K562 (cell line): ENCODE measurements around the gene PLAC9. TPM values are rescaled to one million over a fixed set of nuclear protein-coding genes. Genes with fewer than 3 reads are reported as not detected.

ENCODE experiments used
- C11orf30 ChIP-seq: fragments of 450-650 bp; IDR thresholded peaks from 2 replicates; pipeline ENCODE4 v1.6.1; 2016; ENCODE audit warnings: low read depth, mild to moderate bottlenecking
- CEBPB ChIP-seq: fragments of 450-650 bp; IDR thresholded peaks from 2 replicates; pipeline ENCODE4 v1.6.1; 2016; ENCODE audit warnings: missing genetic modification characterization, missing compliant biosample characterization
- JUN ChIP-seq, 2 experiments: sonication (generic) in 1 of 2; formaldehyde crosslinking in 1 of 2; IDR thresholded peaks; 2 replicates each; pipeline versions ENCODE4 v1.6.1 to v1.8.0; 2012 to 2022; ENCODE audit warnings: borderline replicate concordance in 2 of 2, mild to moderate bottlenecking in 2 of 2, improper control_type of control experiment in 1 of 2, low read depth in 1 of 2, low read length in 1 of 2, missing genetic modification reagents in 1 of 2
- MECOM ChIP-seq: fragments of 250-450 bp; sonication (Bioruptor Pico); IDR thresholded peaks from 2 replicates; pipeline ENCODE4 v1.8.0; 2022; ENCODE audit warnings: inconsistent platforms
- SAP30 ChIP-seq: fragments of 200-600 bp; sonication (generic); IDR thresholded peaks from 2 replicates; pipeline ENCODE4 v1.6.1; 2012; ENCODE audit warnings: borderline replicate concordance, low read depth, mild to moderate bottlenecking, moderate library complexity, low read length, control low read depth, inconsistent platforms; ENCODE audit not compliant: insufficient read depth, poor library complexity, severe bottlenecking
- TEAD1 ChIP-seq, 2 experiments: fragments of 450-650 bp in 1 of 2; sonication (generic) in 1 of 2; formaldehyde crosslinking; IDR thresholded peaks; 2 replicates each; pipeline versions ENCODE4 v1.4.0 to v1.8.0; 2020 to 2022; ENCODE audit warnings: mild to moderate bottlenecking in 2 of 2, missing genetic modification reagents in 1 of 2
- THRAP3 ChIP-seq: fragments of 450-650 bp; IDR thresholded peaks from 2 replicates; pipeline ENCODE4 v1.6.1; 2016; ENCODE audit warnings: mild to moderate bottlenecking, inconsistent platforms, borderline replicate concordance
- ZBTB17 ChIP-seq: fragments of 450-650 bp; formaldehyde crosslinking; IDR thresholded peaks from 2 replicates; pipeline ENCODE4 v1.4.0; 2020; ENCODE audit warnings: mild to moderate bottlenecking
- ZNF197 ChIP-seq: fragments of 200-800 bp; sonication (Bioruptor generic); IDR thresholded peaks from 2 replicates; pipeline ENCODE4 v1.6.1; 2016; ENCODE audit warnings: low read depth, missing genetic modification characterization, missing compliant biosample characterization
- ZNF253 ChIP-seq: fragments of 250-450 bp; sonication (Bioruptor Pico); conservative IDR thresholded peaks from 2 replicates; pipeline ENCODE4 v1.6.1; 2021; ENCODE audit warnings: mild to moderate bottlenecking
- polyA plus RNA-seq, 8 experiments: library from polyadenylated mRNA; depleted of rRNA in 4 of 8; stranded (reverse) in 5 of 8; unstranded in 3 of 8; fragments of >200 nt; fragmentation: Nextera tagmentation in 2 of 8; fragmentation: Illumina TruSeq in 1 of 8; extraction: Ambion mirVana in 2 of 8; extraction: Trizol in 1 of 8; gene quantifications; 2 replicates each; pipeline versions ENCODE4 v1.2.1 to v1.2.3, GENCODE V29; 2011 to 2014; ENCODE audit warnings: inconsistent platforms in 1 of 8, missing spikeins in 1 of 8
- total RNA-seq, 7 experiments: library from RNA; depleted of rRNA in 6 of 7; stranded (reverse); fragments of >200 nt in 6 of 7; fragmentation: Illumina TruSeq in 2 of 7; extraction: Trizol in 2 of 7; gene quantifications; 2 replicates each; pipeline versions ENCODE4 v1.2.1 to v1.2.3, GENCODE V29; 2011 to 2021; ENCODE audit warnings: low replicate concordance in 1 of 7
- TF ChIP-seq, protein P1 (sequence below): fragments of 250-450 bp; sonication (Bioruptor Pico); IDR thresholded peaks from 2 replicates; pipeline ENCODE4 v1.4.0; 2020; ENCODE audit warnings: mild to moderate bottlenecking
- TF ChIP-seq, protein P2 (sequence below): sonication (generic); formaldehyde crosslinking; IDR thresholded peaks from 2 replicates; pipeline ENCODE4 v1.8.1; 2023; ENCODE audit warnings: mild to moderate bottlenecking, missing genetic modification reagents
- TF ChIP-seq, protein P3 (sequence below), 3 experiments: fragments of 200-800 bp in 1 of 3; sonication (Bioruptor generic) in 1 of 3; sonication (generic) in 1 of 3; formaldehyde crosslinking in 1 of 3; IDR thresholded peaks; 2 replicates each; pipeline versions ENCODE4 v1.6.1 to v1.8.0; 2016 to 2022; ENCODE audit warnings: mild to moderate bottlenecking in 2 of 3, missing compliant biosample characterization in 2 of 3, missing genetic modification characterization in 2 of 3, missing genetic modification reagents in 1 of 3
- TF ChIP-seq, protein P4 (sequence below), 2 experiments: fragments of 150-350 bp in 1 of 2; IDR thresholded peaks; 2 replicates each; pipeline ENCODE4 v1.6.1; 2012 to 2016; ENCODE audit warnings: low read depth in 2 of 2, low read length in 2 of 2, mild to moderate bottlenecking in 1 of 2, moderate library complexity in 1 of 2
- TF ChIP-seq, protein P5 (sequence below): fragments of 250-450 bp; sonication (Bioruptor Pico); IDR thresholded peaks from 2 replicates; pipeline ENCODE4 v1.8.0; 2021; ENCODE audit warnings: moderate library complexity, mild to moderate bottlenecking, inconsistent platforms

Gene PLAC9
- total and polyA plus RNA-seq, 9 of the 15 experiments (the other 6 are each of a cell fraction or from before 2014, with no cell fraction given), result not detected

DNA sequence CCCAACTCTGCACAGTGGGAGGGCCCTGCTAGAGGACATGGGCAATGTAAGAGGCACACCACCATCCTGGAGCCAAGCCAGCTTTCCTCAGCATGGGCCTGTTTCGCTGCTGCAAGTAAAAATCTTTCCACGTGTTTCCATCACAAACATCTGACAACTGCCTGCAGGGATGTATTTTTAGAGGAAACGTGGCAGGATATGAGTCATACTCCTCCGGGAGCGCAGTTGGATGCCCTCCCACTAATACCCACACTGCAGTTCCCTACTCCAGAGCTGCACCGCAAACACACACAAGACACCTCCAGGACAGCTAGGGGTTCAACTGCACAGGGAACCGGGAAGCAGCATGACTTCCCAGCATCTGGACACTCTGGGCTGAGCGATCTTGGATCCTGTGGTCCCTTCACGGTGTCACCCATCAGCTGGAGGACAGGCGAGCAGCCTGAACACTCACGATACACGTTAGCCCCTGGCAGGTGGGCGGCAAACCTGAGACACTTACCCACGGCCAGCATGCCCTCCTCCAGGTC, 26.1 kb downstream of the PLAC9 start (continued):
- TF ChIP-seq, protein P1, sequence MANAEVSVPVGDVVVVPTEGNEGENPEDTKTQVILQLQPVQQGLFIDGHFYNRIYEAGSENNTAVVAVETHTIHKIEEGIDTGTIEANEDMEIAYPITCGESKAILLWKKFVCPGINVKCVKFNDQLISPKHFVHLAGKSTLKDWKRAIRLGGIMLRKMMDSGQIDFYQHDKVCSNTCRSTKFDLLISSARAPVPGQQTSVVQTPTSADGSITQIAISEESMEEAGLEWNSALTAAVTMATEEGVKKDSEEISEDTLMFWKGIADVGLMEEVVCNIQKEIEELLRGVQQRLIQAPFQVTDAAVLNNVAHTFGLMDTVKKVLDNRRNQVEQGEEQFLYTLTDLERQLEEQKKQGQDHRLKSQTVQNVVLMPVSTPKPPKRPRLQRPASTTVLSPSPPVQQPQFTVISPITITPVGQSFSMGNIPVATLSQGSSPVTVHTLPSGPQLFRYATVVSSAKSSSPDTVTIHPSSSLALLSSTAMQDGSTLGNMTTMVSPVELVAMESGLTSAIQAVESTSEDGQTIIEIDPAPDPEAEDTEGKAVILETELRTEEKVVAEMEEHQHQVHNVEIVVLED (CRISPR knock-in tag), result no peak
- TF ChIP-seq, protein P2, sequence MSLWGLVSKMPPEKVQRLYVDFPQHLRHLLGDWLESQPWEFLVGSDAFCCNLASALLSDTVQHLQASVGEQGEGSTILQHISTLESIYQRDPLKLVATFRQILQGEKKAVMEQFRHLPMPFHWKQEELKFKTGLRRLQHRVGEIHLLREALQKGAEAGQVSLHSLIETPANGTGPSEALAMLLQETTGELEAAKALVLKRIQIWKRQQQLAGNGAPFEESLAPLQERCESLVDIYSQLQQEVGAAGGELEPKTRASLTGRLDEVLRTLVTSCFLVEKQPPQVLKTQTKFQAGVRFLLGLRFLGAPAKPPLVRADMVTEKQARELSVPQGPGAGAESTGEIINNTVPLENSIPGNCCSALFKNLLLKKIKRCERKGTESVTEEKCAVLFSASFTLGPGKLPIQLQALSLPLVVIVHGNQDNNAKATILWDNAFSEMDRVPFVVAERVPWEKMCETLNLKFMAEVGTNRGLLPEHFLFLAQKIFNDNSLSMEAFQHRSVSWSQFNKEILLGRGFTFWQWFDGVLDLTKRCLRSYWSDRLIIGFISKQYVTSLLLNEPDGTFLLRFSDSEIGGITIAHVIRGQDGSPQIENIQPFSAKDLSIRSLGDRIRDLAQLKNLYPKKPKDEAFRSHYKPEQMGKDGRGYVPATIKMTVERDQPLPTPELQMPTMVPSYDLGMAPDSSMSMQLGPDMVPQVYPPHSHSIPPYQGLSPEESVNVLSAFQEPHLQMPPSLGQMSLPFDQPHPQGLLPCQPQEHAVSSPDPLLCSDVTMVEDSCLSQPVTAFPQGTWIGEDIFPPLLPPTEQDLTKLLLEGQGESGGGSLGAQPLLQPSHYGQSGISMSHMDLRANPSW (CRISPR knock-in tag), result no peak
- TF ChIP-seq TEAD1 (CRISPR knock-in tag; IDR thresholded peaks at IDR 0.05), result no peak
- TF ChIP-seq ZNF253, result no peak
- peak; percentile 83 for TF ChIP-seq SAP30
- TF ChIP-seq MECOM (CRISPR knock-in tag), result no peak
- no peak for TF ChIP-seq CEBPB
- TF ChIP-seq THRAP3, result no peak
- TF ChIP-seq, protein P3, sequence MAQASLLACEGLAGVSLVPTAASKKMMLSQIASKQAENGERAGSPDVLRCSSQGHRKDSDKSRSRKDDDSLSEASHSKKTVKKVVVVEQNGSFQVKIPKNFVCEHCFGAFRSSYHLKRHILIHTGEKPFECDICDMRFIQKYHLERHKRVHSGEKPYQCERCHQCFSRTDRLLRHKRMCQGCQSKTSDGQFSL (CRISPR knock-in tag; IDR thresholded peaks at IDR 0.05), result no peak
- TF ChIP-seq, protein P3 (tag; IDR thresholded peaks at IDR 0.05), result no peak
- TF ChIP-seq, protein P4, sequence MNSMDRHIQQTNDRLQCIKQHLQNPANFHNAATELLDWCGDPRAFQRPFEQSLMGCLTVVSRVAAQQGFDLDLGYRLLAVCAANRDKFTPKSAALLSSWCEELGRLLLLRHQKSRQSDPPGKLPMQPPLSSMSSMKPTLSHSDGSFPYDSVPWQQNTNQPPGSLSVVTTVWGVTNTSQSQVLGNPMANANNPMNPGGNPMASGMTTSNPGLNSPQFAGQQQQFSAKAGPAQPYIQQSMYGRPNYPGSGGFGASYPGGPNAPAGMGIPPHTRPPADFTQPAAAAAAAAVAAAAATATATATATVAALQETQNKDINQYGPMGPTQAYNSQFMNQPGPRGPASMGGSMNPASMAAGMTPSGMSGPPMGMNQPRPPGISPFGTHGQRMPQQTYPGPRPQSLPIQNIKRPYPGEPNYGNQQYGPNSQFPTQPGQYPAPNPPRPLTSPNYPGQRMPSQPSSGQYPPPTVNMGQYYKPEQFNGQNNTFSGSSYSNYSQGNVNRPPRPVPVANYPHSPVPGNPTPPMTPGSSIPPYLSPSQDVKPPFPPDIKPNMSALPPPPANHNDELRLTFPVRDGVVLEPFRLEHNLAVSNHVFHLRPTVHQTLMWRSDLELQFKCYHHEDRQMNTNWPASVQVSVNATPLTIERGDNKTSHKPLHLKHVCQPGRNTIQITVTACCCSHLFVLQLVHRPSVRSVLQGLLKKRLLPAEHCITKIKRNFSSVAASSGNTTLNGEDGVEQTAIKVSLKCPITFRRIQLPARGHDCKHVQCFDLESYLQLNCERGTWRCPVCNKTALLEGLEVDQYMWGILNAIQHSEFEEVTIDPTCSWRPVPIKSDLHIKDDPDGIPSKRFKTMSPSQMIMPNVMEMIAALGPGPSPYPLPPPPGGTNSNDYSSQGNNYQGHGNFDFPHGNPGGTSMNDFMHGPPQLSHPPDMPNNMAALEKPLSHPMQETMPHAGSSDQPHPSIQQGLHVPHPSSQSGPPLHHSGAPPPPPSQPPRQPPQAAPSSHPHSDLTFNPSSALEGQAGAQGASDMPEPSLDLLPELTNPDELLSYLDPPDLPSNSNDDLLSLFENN (IDR thresholded peaks at IDR 0.05; ENCODE audit: low read depth in 2 of 2, low read length in 2 of 2), result no peak
- TF ChIP-seq, protein P5, sequence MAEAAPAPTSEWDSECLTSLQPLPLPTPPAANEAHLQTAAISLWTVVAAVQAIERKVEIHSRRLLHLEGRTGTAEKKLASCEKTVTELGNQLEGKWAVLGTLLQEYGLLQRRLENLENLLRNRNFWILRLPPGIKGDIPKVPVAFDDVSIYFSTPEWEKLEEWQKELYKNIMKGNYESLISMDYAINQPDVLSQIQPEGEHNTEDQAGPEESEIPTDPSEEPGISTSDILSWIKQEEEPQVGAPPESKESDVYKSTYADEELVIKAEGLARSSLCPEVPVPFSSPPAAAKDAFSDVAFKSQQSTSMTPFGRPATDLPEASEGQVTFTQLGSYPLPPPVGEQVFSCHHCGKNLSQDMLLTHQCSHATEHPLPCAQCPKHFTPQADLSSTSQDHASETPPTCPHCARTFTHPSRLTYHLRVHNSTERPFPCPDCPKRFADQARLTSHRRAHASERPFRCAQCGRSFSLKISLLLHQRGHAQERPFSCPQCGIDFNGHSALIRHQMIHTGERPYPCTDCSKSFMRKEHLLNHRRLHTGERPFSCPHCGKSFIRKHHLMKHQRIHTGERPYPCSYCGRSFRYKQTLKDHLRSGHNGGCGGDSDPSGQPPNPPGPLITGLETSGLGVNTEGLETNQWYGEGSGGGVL (CRISPR knock-in tag), result no peak
- TF ChIP-seq ZBTB17 (CRISPR knock-in tag), result no peak
- no peak for TF ChIP-seq C11orf30
- TF ChIP-seq ZNF197, result no peak
- TF ChIP-seq JUN (IDR thresholded peaks at IDR 0.05; ENCODE audit: borderline replicate concordance, low read depth, low read length), result peak; percentile 97
- no peak for TF ChIP-seq JUN (CRISPR knock-in tag; IDR thresholded peaks at IDR 0.05; ENCODE audit: borderline replicate concordance)
